ENCODE data around the gene USP8. TPM values are rescaled to one million over a fixed set of nuclear protein-coding genes. Genes with fewer than 3 reads are reported as not detected.
A peak's percentile ranks its signal among the peaks of the same experiment; 100 is the strongest.

The USP8 gene
- total and polyA plus RNA-seq, 3 experiments from 2014 or later = 54.0 to 64.1 (median 59.8) TPM

DNA sequence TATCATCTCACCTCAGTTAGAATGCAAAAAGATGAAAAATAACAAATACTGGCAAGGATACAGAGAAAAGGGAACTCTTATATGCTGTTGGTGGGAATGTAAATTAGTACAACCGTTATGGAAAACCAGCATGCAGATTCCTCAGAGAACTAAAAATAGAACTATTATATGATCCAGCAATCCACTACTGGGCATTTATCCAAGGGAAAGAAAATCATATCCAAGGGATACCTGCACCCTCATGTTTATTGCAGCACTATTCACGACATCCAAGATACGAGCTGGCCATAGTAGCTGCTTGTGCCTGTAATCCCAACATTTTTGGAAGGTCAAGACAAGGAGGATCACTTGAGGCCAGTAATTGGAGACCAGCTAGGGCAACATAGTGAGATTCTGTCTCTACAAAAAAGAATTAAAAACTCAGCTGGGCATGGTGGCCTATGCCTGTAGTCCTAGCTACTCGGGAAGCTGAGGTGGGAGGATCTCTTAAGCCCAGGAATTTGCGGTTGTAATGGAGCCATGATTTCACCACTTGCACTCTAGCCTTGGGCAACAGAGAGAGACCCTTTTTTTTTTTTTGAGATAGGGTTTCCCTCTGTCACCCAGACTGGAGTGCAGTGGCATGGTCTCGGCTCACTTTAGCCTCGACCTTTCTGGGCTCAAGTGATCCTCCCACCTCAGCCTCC is 95.7 kb downstream of the USP8 start:
- DNase-seq = no peak
- POLR2A ChIA-PET = no interaction called here

DNA sequence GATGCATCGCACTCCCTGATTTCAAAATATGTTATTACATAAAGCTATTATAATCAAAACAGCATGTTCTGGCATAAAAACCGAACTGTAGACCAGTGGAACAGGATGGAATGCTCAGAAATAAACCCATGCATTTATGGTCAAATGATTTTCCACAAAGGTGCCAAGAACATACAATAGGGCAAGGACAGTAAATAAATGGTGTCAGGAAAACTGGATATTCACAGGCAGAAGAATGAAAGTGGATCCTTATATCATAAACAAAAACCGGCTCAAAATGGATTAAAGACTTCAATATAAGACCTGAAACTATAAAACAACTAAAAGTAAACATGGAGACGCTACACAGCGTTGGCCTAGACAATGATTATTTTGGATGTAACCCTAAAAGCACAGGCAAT is 99.6 kb downstream of the USP8 start:
- Histone ChIP-seq H3K4me1 (ENCODE audit: insufficient read depth, low read length) (no peaks in the 10 kb centered on the region), H3K36me3 (ENCODE audit: insufficient read depth, low read length) (no peaks in the 10 kb centered on the region), H3K27ac (ENCODE audit: low read depth, low read length) (no peak overlapping the region), H3K9me3 (ENCODE audit: low read length) (no peaks in the 10 kb centered on the region), H3K27me3 (ENCODE audit: insufficient read depth, low read length, poor library complexity, severe bottlenecking) (no peaks in the 10 kb centered on the region), H3K4me3 (ENCODE audit: low read length) (no peak overlapping the region)
- Mint-ChIP-seq H3K27ac (peak overlapping the region in 1 of 8 donors; percentile 18), H3K27me3 (no peaks in the 10 kb centered on the region), H3K36me3 (peaks cover 0 to 3% (median 0%) of the 10 kb centered on the region in 3 donors), H3K4me3 (no peak overlapping the region), H3K4me1 (no peaks in the 10 kb centered on the region), H3K9me3 (peaks cover 0 to 1% (median 0%) of the 10 kb centered on the region in 5 donors)
- ChIA-PET POLR2A (no interaction called here), CTCF (no interaction called here)
- DNase-seq = no peak

More for the DNA sequence above, 95.7 kb downstream of the USP8 start:
- Histone ChIP-seq H3K4me3 (ENCODE audit: low read length) (no peak overlapping the region), H3K9me3 (ENCODE audit: low read length) (no peaks in the 10 kb centered on the region), H3K27ac (ENCODE audit: low read depth, low read length) (no peak overlapping the region), H3K4me1 (ENCODE audit: insufficient read depth, low read length) (no peaks in the 10 kb centered on the region), H3K27me3 (ENCODE audit: insufficient read depth, low read length, poor library complexity, severe bottlenecking) (no peaks in the 10 kb centered on the region), H3K36me3 (ENCODE audit: insufficient read depth, low read length) (no peaks in the 10 kb centered on the region)
- CTCF ChIA-PET = no interaction called here
- Mint-ChIP-seq H3K9me3 (peaks cover 0 to 11% (median 8%) of the 10 kb centered on the region in 5 donors), H3K4me3 (no peak overlapping the region), H3K27me3 (no peaks in the 10 kb centered on the region), H3K4me1 (no peaks in the 10 kb centered on the region), H3K27ac (peak overlapping the region in 1 of 8 donors; percentile 59), H3K36me3 (peaks cover 0 to 9% (median 0%) of the 10 kb centered on the region in 3 donors)

DNA sequence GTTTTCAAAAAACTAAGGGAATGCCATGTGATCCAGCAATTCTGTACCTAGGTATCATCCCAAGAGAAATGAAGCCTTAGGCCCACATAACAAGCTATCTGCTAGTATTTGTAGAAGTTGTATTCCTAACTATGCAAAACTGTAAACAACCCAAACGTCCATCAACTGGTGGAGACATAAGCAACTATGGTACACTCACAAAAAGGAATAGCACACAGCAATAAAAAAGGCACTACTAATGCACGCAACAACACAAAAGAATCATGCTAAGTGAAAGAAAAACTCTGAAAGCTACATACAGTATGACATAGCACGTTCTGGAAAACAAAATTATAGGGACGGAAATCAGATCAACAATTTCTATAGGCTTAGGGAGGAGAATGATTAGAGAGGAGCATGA is 107.0 kb downstream of the USP8 start:
- CTCF ChIA-PET = no interaction called here
- H3K36me3 ChIP-seq (ENCODE audit: insufficient read depth, low read length) = no peaks in the 10 kb centered on the region
- no peaks in the 10 kb centered on the region for H3K27me3 ChIP-seq (ENCODE audit: insufficient read depth, low read length, poor library complexity, severe bottlenecking)
- H3K27me3 Mint-ChIP-seq = peaks cover 4 to 9% of the 10 kb centered on the region in 2 donors
- POLR2A ChIA-PET = no interaction called here
- H3K9me3 ChIP-seq (ENCODE audit: low read length) = no peaks in the 10 kb centered on the region
- H3K4me3 Mint-ChIP-seq = no peak overlapping the region
- H3K9me3 Mint-ChIP-seq = no peaks in the 10 kb centered on the region
- no peak overlapping the region for H3K27ac ChIP-seq (ENCODE audit: low read depth, low read length)
- no peak overlapping the region for H3K4me3 ChIP-seq (ENCODE audit: low read length)
- H3K4me1 Mint-ChIP-seq = no peaks in the 10 kb centered on the region
- no peaks in the 10 kb centered on the region for H3K4me1 ChIP-seq (ENCODE audit: insufficient read depth, low read length)
- H3K36me3 Mint-ChIP-seq = peaks cover 0 to 5% (median 0%) of the 10 kb centered on the region in 3 donors
- no peak for DNase-seq
- no peak overlapping the region for H3K27ac Mint-ChIP-seq

DNA sequence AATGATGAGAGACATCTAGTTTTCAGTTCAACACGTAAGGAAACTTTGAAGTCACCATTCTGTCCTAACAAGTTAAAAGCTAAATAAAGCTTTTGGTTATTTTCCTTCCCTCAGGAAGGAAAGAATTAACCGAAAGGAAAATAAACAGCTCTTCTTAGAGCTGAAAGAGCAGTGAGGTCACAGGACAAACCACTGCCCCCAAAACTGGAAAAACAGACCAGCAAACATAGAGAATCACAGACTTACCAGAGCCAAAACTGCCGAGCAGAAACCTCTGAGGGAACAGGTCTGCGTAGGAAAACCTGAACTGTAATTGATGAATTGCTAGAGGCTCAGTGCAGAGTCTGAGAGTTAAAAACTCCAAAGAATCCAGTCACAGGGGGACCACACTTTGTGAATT is 107.6 kb downstream of the USP8 start:
- H3K4me3 Mint-ChIP-seq = no peak overlapping the region
- peaks cover 0 to 5% (median 0%) of the 10 kb centered on the region in 3 donors for H3K36me3 Mint-ChIP-seq
- H3K9me3 Mint-ChIP-seq = no peaks in the 10 kb centered on the region
- Histone ChIP-seq H3K4me1 (ENCODE audit: insufficient read depth, low read length) (no peaks in the 10 kb centered on the region), H3K4me3 (ENCODE audit: low read length) (no peak overlapping the region), H3K27me3 (ENCODE audit: insufficient read depth, low read length, poor library complexity, severe bottlenecking) (no peaks in the 10 kb centered on the region), H3K9me3 (ENCODE audit: low read length) (no peaks in the 10 kb centered on the region), H3K36me3 (ENCODE audit: insufficient read depth, low read length) (no peaks in the 10 kb centered on the region), H3K27ac (ENCODE audit: low read depth, low read length) (no peak overlapping the region)
- no peak overlapping the region for H3K27ac Mint-ChIP-seq
- H3K27me3 Mint-ChIP-seq = peaks cover 4 to 9% of the 10 kb centered on the region in 2 donors
- ChIA-PET POLR2A (no interaction called here), CTCF (no interaction called here)
- DNase-seq = no peak
- H3K4me1 Mint-ChIP-seq = no peaks in the 10 kb centered on the region

DNA sequence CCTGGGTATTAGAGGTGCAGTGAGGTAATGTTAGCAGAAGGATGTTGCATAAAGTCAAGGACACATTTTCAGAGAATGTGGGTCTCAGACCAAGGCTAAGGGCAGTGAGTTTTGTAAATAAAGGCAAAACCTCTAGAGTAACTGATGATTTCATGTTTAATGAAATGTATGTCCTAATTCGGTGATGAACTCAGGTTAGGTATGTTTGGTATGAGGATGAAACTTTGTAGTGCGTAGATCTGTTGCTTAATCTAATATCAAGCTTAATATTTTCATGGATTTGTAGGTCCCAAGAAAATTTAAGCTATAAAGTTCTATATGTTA is 118.6 kb downstream of the USP8 start:
- no peak for DNase-seq
- H3K27me3 Mint-ChIP-seq = peaks cover 6 to 27% of the 10 kb centered on the region in 2 donors
- no peaks in the 10 kb centered on the region for H3K4me1 Mint-ChIP-seq
- no peaks in the 10 kb centered on the region for H3K36me3 Mint-ChIP-seq
- no peaks in the 10 kb centered on the region for H3K36me3 ChIP-seq (ENCODE audit: insufficient read depth, low read length)
- H3K4me3 ChIP-seq (ENCODE audit: low read length) = no peak overlapping the region
- no peaks in the 10 kb centered on the region for H3K4me1 ChIP-seq (ENCODE audit: insufficient read depth, low read length)
- no peak overlapping the region for H3K27ac ChIP-seq (ENCODE audit: low read depth, low read length)
- H3K27me3 ChIP-seq (ENCODE audit: insufficient read depth, low read length, poor library complexity, severe bottlenecking) = no peaks in the 10 kb centered on the region
- ChIA-PET CTCF (no interaction called here), POLR2A (no interaction called here)
- no peaks in the 10 kb centered on the region for H3K9me3 Mint-ChIP-seq
- no peaks in the 10 kb centered on the region for H3K9me3 ChIP-seq (ENCODE audit: low read length)
- H3K4me3 Mint-ChIP-seq = no peak overlapping the region
- no peak overlapping the region for H3K27ac Mint-ChIP-seq

DNA sequence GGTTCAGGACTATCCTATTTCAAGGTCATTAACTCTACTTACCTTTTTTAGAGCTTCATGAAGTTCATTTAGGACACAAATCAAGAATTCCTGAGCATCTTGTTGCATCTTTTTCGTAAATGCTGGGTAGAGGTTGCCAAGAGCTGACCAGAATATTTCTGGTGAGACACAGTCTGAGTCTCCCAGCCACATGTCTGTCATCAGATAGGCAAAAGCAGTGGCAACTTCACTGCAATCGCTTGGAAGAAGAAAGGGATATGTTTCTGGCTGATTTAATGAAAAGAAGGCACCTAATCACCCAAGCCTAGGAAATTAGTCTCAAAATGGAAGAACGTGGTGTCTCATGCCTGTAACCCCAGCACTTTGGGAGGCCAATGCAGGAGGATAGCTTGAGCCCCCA is 119.4 kb downstream of the USP8 start:
- Mint-ChIP-seq H3K4me1 (no peaks in the 10 kb centered on the region), H3K36me3 (no peaks in the 10 kb centered on the region), H3K9me3 (no peaks in the 10 kb centered on the region), H3K4me3 (no peak overlapping the region), H3K27me3 (peaks cover 5 to 27% of the 10 kb centered on the region in 2 donors), H3K27ac (no peak overlapping the region)
- Histone ChIP-seq H3K36me3 (ENCODE audit: insufficient read depth, low read length) (no peaks in the 10 kb centered on the region), H3K27me3 (ENCODE audit: insufficient read depth, low read length, poor library complexity, severe bottlenecking) (no peaks in the 10 kb centered on the region), H3K4me1 (ENCODE audit: insufficient read depth, low read length) (no peaks in the 10 kb centered on the region), H3K4me3 (ENCODE audit: low read length) (no peak overlapping the region), H3K27ac (ENCODE audit: low read depth, low read length) (no peak overlapping the region), H3K9me3 (ENCODE audit: low read length) (no peaks in the 10 kb centered on the region)
- ChIA-PET CTCF (no interaction called here), POLR2A (no interaction called here)
- no peak for DNase-seq

DNA sequence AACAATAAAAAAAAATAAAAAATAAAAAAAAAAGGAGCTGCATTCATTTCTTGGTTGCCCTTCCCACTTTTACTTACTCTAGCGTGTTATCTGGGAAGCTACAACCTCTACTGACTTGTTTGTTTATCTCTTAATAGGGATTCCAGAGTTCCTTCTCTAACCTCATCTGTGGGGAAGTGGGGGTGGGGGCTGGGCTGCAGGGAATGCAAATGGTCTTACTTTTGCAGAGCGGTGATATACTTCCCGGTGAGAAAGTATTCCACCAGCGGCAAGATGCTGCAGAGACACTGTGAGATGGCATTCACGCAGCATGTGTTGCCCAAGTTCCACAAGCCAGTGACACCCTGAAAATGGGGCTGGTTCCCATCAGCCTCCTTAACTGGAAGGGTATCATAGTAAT is 120.2 kb downstream of the USP8 start:
- Mint-ChIP-seq H3K36me3 (no peaks in the 10 kb centered on the region), H3K4me1 (no peaks in the 10 kb centered on the region), H3K9me3 (no peaks in the 10 kb centered on the region), H3K27ac (no peak overlapping the region), H3K27me3 (peaks cover 5 to 27% of the 10 kb centered on the region in 2 donors), H3K4me3 (no peak overlapping the region)
- no peaks in the 10 kb centered on the region for H3K9me3 ChIP-seq (ENCODE audit: low read length)
- H3K4me1 ChIP-seq (ENCODE audit: insufficient read depth, low read length) = no peaks in the 10 kb centered on the region
- no peak overlapping the region for H3K27ac ChIP-seq (ENCODE audit: low read depth, low read length)
- ChIA-PET POLR2A (no interaction called here), CTCF (no interaction called here)
- no peaks in the 10 kb centered on the region for H3K27me3 ChIP-seq (ENCODE audit: insufficient read depth, low read length, poor library complexity, severe bottlenecking)
- H3K36me3 ChIP-seq (ENCODE audit: insufficient read depth, low read length) = no peaks in the 10 kb centered on the region
- no peak overlapping the region for H3K4me3 ChIP-seq (ENCODE audit: low read length)
- DNase-seq = no peak

DNA sequence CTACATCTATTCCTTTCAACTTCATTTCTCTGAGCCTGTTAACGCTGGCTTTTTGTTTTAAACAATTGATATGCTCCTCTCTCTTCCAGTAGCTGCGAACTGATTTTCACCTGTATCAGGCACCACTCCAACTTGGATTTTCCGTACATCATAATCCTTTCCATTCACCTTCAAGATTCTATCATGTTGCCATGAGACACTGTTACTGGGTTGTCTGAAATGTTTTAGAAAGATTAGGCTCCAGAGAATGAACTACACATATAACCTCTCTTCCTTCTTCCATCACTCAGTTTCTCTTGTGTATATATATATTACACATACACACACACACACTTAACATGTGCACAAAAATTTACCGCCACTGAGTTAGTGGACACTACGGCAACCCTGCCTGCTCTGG is 122.4 kb downstream of the USP8 start, which contains the start of gene USP50:
USP50 (minus strand) TSS at position 101 of the 400 bp plus-strand sequence. CDS start 141 bp downstream, outside the sequence.
- Mint-ChIP-seq H3K27ac (peak within 1 kb of the TSS in 1 of 8 donors; percentile 30), H3K4me1 (peaks cover under 1 to 2% (median 2%) of the 10 kb centered on the region in 3 donors), H3K27me3 (peaks cover 2 to 22% of the 10 kb centered on the region in 2 donors), H3K36me3 (no peaks in the 10 kb centered on the region), H3K4me3 (no peak within 1 kb of the TSS), H3K9me3 (no peaks in the 10 kb centered on the region)
- CTCF ChIA-PET = no interaction called here
- Histone ChIP-seq H3K27me3 (ENCODE audit: insufficient read depth, low read length, poor library complexity, severe bottlenecking) (no peaks in the 10 kb centered on the region), H3K4me1 (ENCODE audit: insufficient read depth, low read length) (no peaks in the 10 kb centered on the region), H3K27ac (ENCODE audit: low read depth, low read length) (no peak within 1 kb of the TSS), H3K4me3 (ENCODE audit: low read length) (no peak within 1 kb of the TSS), H3K36me3 (ENCODE audit: insufficient read depth, low read length) (no peaks in the 10 kb centered on the region), H3K9me3 (ENCODE audit: low read length) (no peaks in the 10 kb centered on the region)
- DNase-seq = no peak
- POLR2A ChIA-PET = no interaction called here
